ENCODE data around the gene ZFP36L1. TPM values are rescaled to one million over a fixed set of nuclear protein-coding genes. Genes with fewer than 3 reads are reported as not detected.

ZFP36L1 gene
- total RNA-seq, 6 donors from 2014 or later = 268 to 511 (median 385) TPM

DNA sequence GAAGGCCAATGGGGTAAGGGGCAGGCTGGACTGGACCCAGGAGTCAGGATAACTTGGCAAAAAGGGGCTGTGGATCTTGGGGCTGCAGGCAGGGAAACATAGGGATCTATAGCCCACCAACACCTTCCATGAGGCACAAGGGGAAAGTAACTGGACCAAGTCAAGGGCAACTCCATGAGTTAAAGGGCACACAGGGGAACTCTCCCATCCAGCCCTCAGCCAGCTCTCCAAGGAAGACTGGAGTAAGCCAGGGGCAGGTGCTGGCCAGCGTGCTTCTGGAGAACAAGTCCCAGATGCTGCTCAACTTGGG lies 31.3 kb upstream of the ZFP36L1 start:
- Histone ChIP-seq H3K9me3 (no peaks in the 10 kb centered on the region), H3K27ac (no peak overlapping the region), H3K27me3 (no peaks in the 10 kb centered on the region), H3K4me3 (no peak overlapping the region), H3K36me3 (no peaks in the 10 kb centered on the region), H3K4me1 (peaks cover 6 to 13% (median 10%) of the 10 kb centered on the region in 4 donors)
- 100% methylated on average over 1 of the region's 1 CpG for WGBS, 2 donors
- no peak for TF ChIP-seq CTCF (IDR thresholded peaks at IDR 0.05)
- TF ChIP-seq EP300 (IDR thresholded peaks at IDR 0.05) = no peak
- TF ChIP-seq POLR2A (IDR thresholded peaks at IDR 0.05) = no peak
- no peak for TF ChIP-seq POLR2AphosphoS5 (IDR thresholded peaks at IDR 0.05)
- DNase-seq (no peak), ATAC-seq (ENCODE audit: low FRiP score in 2 of 2) (no peak)

DNA sequence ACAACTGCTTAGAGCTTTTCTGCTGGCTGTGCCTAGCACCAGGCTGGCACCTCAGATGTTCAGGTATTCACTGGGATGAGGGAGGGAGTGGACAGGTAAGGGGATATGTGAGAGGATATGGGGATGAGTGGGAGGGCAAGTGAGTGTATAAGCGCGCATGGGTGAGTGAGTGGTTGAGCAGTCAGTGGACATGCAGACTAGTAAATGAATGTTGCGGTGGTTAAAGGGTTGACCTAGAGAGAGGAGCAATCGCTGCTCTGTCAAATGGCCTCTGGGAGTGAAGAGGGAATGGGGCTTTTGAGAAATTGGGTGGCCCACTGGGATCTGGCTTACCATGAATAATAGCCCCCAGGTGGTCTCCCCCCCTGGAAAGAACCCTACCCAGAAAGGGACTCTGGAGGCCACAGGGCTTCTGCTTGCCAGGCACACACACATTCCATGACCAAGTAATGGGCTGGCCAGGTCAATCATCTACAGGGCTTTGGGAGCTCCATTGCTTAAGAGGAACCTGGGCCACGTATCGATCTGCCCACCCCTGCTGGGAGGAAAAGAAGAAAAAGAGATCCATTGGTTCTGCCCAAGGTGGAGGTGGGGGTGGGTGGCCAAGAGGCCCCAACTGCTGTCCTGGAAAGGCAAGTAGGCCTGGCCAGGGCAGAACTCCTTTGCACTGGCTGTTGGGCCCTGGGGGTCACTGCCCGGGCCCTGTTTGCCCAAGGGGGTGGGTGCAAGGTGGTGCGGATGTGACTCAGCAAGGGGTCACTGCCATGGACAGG lies 30.8 kb upstream of the ZFP36L1 start:
- ATAC-seq (ENCODE audit: low FRiP score in 2 of 2) (no peak), DNase-seq (no peak)
- Histone ChIP-seq H3K27me3 (no peaks in the 10 kb centered on the region), H3K9me3 (no peaks in the 10 kb centered on the region), H3K4me1 (peaks cover 6 to 15% (median 10%) of the 10 kb centered on the region in 4 donors), H3K36me3 (no peaks in the 10 kb centered on the region), H3K4me3 (no peak overlapping the region), H3K27ac (no peak overlapping the region)
- 93 to 95% methylated on average over 7 to 8 of the region's 8 CpGs for WGBS, 2 donors
- no peak for TF ChIP-seq POLR2A (IDR thresholded peaks at IDR 0.05)
- TF ChIP-seq POLR2AphosphoS5 (IDR thresholded peaks at IDR 0.05) = no peak
- no peak for TF ChIP-seq EP300 (IDR thresholded peaks at IDR 0.05)
- no peak for TF ChIP-seq CTCF (IDR thresholded peaks at IDR 0.05)

GRCh38 chr14:68822926-68823325 lies 30.1 kb upstream of the ZFP36L1 start:
- no peak overlapping the region for H3K4me3 ChIP-seq
- no peak for DNase-seq
- WGBS, 2 donors = 76 to 96% methylated on average over 4 of the region's 4 CpGs

GRCh38 chr14:68822132-68822651 lies 29.3 kb upstream of the ZFP36L1 start:
- Histone ChIP-seq H3K9me3 (no peaks in the 10 kb centered on the region), H3K27ac (no peak overlapping the region), H3K27me3 (no peaks in the 10 kb centered on the region), H3K4me1 (peaks cover 6 to 16% (median 10%) of the 10 kb centered on the region in 4 donors), H3K36me3 (no peaks in the 10 kb centered on the region), H3K4me3 (no peak overlapping the region)
- DNase-seq (no peak), ATAC-seq (ENCODE audit: low FRiP score in 2 of 2) (no peak)
- TF ChIP-seq POLR2A (IDR thresholded peaks at IDR 0.05) (no peak), CTCF (IDR thresholded peaks at IDR 0.05) (no peak), POLR2AphosphoS5 (IDR thresholded peaks at IDR 0.05) (no peak), EP300 (IDR thresholded peaks at IDR 0.05) (no peak)
- 56 to 71% methylated on average over 3 to 4 of the region's 4 CpGs for WGBS, 2 donors

More at GRCh38 chr14:68822926-68823325, 30.1 kb upstream of the ZFP36L1 start:
- Histone ChIP-seq H3K27ac (no peak overlapping the region), H3K27me3 (no peaks in the 10 kb centered on the region), H3K9me3 (no peaks in the 10 kb centered on the region), H3K36me3 (no peaks in the 10 kb centered on the region), H3K4me1 (peaks cover 6 to 15% (median 10%) of the 10 kb centered on the region in 4 donors)
- TF ChIP-seq POLR2A (IDR thresholded peaks at IDR 0.05) (no peak), EP300 (IDR thresholded peaks at IDR 0.05) (no peak), POLR2AphosphoS5 (IDR thresholded peaks at IDR 0.05) (no peak), CTCF (IDR thresholded peaks at IDR 0.05) (no peak)
- no peak for ATAC-seq (ENCODE audit: low FRiP score in 2 of 2)

All from upper lobe of left lung (tissue), 6 donors.